Endothelial cell of umbilical vein (primary cell): ENCODE results near the gene PPFIA2.

Source experiments
- EZH2 ChIP-seq: IDR thresholded peaks from 2 replicates; pipeline ENCODE4 v1.6.1; 2012; ENCODE audit warnings: borderline replicate concordance, low read depth, mild to moderate bottlenecking, moderate library complexity, low read length, inconsistent platforms; ENCODE audit not compliant: severe bottlenecking
- JUN ChIP-seq: IDR thresholded peaks from 2 replicates; pipeline ENCODE4 v1.6.1; 2011; ENCODE audit warnings: borderline replicate concordance, low read depth; ENCODE audit not compliant: insufficient read length, insufficient read depth
- POLR2A ChIP-seq: IDR thresholded peaks from 2 replicates; pipeline ENCODE4 v1.6.1; 2012; ENCODE audit warnings: low read depth, mild to moderate bottlenecking, control low read depth, low read length
- POLR2AphosphoS5 ChIP-seq: IDR thresholded peaks from 2 replicates; pipeline ENCODE4 v1.6.1; 2012; ENCODE audit warnings: low read depth, mild to moderate bottlenecking, control low read depth, low read length, moderate library complexity; ENCODE audit not compliant: insufficient read depth
- TF ChIP-seq, protein P1 (sequence below), 2 donors: IDR thresholded peaks; 1 replicate in 1 of 2; 2 replicates in 1 of 2; pipeline ENCODE4 v1.5.1; 2011; ENCODE audit warnings: low read length in 2 of 2, mild to moderate bottlenecking in 2 of 2, moderate library complexity in 2 of 2, control low read depth in 1 of 2, inconsistent platforms in 1 of 2, low read depth in 1 of 2; ENCODE audit not compliant: insufficient read depth in 1 of 2; ENCODE audit errors: extremely low read depth in 1 of 2

DNA sequence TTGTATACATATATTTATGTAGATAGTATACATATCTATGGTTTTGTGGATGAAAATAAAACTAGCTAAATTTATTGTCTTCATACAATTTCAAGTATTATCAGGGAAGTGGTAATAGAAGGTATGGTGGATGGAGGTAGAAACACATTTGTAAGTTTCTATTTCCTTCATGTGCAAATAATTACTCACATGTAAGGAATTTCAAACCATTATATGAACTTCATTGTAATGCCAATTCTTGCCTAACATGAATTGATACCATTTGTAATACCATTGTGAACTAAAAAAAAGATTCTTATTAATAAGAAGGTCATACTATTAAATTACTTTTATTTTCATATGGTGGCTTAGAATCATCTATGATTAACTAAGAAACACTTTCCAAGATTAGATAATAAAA is 20.1 kb upstream of the PPFIA2 start:
- TF ChIP-seq, protein P1, sequence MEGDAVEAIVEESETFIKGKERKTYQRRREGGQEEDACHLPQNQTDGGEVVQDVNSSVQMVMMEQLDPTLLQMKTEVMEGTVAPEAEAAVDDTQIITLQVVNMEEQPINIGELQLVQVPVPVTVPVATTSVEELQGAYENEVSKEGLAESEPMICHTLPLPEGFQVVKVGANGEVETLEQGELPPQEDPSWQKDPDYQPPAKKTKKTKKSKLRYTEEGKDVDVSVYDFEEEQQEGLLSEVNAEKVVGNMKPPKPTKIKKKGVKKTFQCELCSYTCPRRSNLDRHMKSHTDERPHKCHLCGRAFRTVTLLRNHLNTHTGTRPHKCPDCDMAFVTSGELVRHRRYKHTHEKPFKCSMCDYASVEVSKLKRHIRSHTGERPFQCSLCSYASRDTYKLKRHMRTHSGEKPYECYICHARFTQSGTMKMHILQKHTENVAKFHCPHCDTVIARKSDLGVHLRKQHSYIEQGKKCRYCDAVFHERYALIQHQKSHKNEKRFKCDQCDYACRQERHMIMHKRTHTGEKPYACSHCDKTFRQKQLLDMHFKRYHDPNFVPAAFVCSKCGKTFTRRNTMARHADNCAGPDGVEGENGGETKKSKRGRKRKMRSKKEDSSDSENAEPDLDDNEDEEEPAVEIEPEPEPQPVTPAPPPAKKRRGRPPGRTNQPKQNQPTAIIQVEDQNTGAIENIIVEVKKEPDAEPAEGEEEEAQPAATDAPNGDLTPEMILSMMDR (IDR thresholded peaks at IDR 0.05; ENCODE audit: extremely low read depth in 1 of 2, insufficient read depth in 1 of 2, low read depth in 1 of 2, low read length in 2 of 2) = no peak
- TF ChIP-seq POLR2A (no peak), JUN (no peak), EZH2 (no peak), POLR2AphosphoS5 (no peak)
